GM12864 (cell line): ENCODE measurements around the gene PHTF1.
"Not testable (repeated sequence)": the region's sequence is repeated elsewhere in the genome, so short reads cannot be mapped to it uniquely, and the experiment has no call there.

Experiments used
- DNase-seq: peaks from one replicate; pipeline ENCODE4 v3.0.0-alpha.2; 2011; ENCODE audit warnings: low read depth
- H3K4me3 ChIP-seq: 2 replicates; pipeline ENCODE4 v1.5.1; 2011; ENCODE audit warnings: mild to moderate bottlenecking, low read depth, low read length, control low read depth
- CTCF ChIP-seq: IDR thresholded peaks from 2 replicates; pipeline ENCODE4 v1.5.1; 2011; ENCODE audit warnings: low read depth, mild to moderate bottlenecking, moderate library complexity, low read length, control low read depth, inconsistent platforms; ENCODE audit errors: missing control alignments

The PHTF1 gene

DNA sequence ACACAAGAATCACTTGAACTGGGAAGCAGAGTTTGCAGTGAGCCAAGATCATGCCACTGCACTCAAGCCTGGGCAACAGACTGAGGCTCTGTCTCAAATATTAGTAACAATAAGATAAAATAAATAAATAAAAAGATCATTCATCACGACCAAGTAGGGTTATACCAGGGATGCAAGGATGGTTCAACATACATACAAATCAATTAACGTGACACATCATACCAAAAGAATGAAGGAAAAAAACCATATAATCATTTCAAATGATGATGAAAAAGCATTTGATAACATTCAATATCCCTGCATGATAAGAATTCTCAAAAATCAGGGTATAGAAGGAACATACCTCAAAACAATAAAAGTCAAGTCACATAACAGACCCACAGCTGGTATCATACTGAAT, 38.3 kb downstream of the PHTF1 start:
- no peak for DNase-seq
- TF ChIP-seq CTCF, result no peak
- no peak overlapping the region for H3K4me3 ChIP-seq

DNA sequence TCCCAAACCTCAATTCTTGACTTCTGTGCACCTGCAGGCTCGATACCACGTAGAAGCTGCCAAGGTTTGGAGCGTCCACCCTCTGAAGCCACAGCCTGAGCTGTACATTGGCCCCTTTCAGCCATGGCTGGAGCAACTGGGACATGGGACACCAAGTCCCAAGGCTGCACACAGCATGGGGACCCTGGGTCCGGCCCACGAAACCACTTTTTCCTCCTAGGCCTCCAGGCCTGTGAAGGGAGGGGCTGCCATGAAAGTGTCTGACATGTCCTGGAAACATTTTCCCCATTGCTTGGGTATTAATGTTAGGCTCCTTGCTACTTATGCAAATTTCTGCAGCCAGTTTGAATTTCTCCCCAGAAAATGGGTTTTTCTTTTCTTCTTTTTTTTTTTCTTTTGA, 40.7 kb downstream of the PHTF1 start:
- not testable (repeated sequence) for DNase-seq, H3K4me3 ChIP-seq

DNA sequence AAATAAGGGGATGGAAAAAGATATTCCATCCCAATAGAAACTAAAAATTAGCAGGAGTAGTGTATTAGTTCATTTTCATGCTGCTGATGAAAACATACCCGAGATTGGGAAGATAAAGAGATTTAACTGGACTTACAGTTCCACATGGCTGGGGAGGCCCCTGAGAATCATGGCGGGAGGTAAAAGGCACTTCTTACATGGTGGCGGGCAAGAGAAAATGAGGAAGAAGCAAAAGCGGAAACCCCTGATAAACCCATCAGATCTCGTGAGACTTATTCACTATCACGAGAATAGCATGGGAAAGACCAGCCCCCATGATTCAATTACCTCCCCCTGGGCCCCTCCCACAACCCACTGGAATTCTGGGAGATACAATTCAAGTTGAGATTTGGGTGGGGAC, 41.8 kb downstream of the PHTF1 start:
- not testable (repeated sequence) for H3K4me3 ChIP-seq, DNase-seq

GRCh38 chr1:113714606-113715269, 44.5 kb downstream of the PHTF1 start:
- H3K4me3 ChIP-seq, result no peak overlapping the region
- TF ChIP-seq CTCF, result no peak
- DNase-seq, result no peak

DNA sequence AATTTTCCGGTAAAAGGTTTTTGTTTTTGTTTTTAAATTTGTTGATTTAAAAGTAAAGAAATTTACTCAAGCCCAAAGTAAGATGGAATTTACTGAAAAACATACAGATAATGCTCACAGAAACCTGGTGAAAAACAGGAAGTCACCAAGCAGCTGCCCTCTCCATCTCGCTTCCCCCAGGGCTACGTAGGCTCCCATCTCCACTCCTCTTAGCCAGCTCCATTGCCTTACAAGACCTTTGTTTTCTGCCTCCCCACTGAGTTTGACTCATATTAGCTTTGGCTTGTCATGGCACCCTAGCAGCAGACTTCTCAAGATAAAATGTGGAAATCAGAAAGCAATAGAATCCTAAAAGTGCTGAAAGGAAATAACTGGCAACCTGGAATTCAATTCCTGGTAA, 57.9 kb downstream of the PHTF1 start:
- no peak for DNase-seq
- H3K4me3 ChIP-seq, result no peak overlapping the region
- no peak for TF ChIP-seq CTCF

DNA sequence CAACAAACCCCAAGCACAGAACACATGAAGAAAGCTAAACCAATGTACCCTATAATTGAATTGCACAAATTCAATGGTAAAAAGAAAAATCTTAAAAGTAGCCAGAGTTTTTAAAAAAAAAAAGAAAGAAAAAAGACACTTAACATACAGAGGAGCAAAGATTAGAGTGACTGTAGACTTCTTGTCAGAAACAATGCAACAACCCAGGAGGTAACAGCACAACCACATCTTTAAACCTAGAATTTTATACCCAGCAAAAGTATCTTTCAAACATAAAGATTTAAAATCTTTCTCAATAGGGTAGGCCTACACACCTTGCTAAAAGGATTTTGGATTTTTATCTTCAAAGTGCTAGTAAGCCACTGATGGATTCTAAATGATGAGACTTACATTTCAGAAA, 64.4 kb downstream of the PHTF1 start:
- no peak for TF ChIP-seq CTCF
- no peak overlapping the region for H3K4me3 ChIP-seq
- no peak for DNase-seq

- TF ChIP-seq CTCF, result no peak
- DNase-seq, result no peak
- no peak overlapping the region for H3K4me3 ChIP-seq
Measured at GRCh38 chr1:113692824-113693431, 66.4 kb downstream of the PHTF1 start.

GRCh38 chr1:113692342-113692741, 66.9 kb downstream of the PHTF1 start:
- DNase-seq, result no peak
- no peak for TF ChIP-seq CTCF
- H3K4me3 ChIP-seq, result no peak overlapping the region
